Medulla oblongata (tissue), 1 donor: ENCODE measurements around the gene TNFRSF1A.

Experiments used
- DNase-seq: peaks from one replicate; pipeline ENCODE4 v3.0.0-alpha.2; 2015; ENCODE audit errors: extremely low spot score

The TNFRSF1A gene

GRCh38 chr12:6336889-6337853 is 4.7 kb downstream of the TNFRSF1A start:
- DNase-seq = no peak

DNA sequence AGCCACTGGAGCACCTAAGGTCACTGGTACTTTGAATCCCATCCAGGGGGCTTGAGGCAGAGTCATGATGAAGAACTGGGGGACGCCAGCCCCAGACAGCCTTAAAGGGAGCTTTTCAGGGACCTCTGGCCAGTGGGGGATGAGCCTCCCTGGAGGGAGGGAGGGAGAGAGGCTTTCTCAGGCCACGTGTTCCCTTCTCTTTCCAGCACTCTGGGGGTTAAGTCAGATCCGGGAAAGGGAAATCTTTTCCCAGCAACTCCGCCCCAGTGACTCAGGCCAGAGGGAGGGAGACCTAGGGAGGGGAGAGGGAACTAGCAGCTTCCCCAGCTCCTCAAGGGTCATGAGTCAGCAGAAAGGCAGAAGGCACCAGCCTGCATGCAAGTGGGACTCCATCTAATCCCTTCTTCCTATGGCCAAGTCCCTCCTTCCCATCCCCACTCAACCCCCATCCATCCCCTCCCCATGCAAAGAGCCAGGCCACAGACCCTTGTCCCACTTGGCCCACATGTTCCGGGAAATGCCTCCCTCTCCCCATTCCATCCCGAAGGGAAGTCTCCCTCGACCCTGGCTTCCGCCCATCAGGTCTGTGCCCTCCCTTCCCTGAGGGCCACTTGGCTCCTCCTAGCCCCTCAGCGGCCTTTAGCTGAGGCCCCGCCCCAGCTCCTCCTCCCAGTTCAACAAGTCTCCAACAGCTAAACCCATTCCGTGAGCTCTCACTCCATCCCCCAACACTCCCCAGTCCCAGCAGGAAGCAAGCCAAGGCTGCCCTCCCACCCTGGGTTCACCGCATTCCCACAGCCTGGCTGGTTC is 5.6 kb downstream of the TNFRSF1A start:
- DNase-seq = peak; percentile 91

DNA sequence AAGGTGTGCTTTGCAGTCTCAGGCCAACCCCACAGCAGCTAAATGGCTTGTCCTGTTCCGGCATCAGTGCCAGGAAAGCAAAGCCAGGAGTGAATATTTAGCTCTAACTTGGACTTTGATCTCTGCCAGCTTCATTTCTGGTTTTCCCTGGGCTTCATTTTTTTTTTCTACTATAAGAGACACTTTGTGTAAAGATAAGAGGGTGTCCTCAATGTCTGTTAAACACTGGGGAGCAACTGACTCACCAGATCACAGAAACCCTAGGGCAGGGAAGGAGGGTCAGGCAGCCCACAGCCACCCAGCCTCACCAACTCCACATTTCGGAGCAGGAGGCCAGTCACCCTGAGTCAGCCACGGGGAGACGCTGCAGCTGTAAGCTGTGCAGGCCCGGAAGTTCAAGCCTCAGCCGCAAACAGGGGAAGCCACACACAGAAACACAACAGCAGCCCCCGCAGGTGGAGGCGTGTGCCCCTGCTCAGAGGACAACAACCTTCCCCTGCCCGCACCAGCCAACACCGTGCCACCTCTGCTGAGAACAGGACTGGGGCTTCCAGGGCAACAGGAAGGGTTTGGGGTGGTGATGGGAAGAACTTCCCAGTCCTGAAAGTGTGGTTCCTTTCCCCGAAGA is 6.3 kb downstream of the TNFRSF1A start:
- peak; percentile 50 for DNase-seq

- no peak for DNase-seq
Observed at GRCh38 chr12:6334940-6335450, 6.9 kb downstream of the TNFRSF1A start.

DNA sequence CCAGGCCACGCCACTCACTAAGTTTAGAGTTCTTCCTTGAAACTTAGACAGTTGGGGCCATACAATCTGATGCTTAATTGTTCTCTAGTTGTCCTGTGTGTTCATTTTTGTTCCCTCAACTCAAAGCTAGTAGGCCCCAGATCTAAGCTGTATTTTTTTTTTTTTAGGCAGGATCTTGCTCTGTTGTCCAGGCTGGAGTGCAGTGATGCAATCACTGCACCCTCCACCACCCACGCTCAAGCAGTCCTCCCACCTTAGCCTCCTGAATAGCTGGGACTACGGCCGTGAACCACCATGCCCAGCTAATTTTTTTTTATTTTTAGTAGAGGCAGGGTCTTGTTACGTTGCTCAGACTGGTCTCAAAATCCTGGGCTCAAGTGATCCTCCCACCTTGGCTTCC is 7.5 kb downstream of the TNFRSF1A start:
- DNase-seq = no peak

DNA sequence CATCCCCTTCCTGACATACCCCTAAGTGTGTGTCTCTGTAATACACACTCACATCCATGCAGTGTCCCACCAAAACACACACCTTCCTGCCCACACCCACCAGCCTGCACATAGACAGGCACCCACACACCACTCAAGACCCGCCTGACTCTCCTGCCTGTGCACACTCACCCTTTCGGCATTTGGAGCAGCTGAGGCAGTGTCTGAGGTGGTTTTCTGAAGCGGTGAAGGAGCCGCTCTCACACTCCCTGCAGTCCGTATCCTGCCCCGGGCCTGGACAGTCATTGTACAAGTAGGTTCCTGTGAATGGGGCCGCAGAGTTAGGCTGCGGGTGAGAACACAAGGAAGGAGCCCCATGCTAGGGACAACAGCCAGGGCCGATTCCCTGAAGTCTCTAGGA is 8.3 kb downstream of the TNFRSF1A start:
- no peak for DNase-seq

DNA sequence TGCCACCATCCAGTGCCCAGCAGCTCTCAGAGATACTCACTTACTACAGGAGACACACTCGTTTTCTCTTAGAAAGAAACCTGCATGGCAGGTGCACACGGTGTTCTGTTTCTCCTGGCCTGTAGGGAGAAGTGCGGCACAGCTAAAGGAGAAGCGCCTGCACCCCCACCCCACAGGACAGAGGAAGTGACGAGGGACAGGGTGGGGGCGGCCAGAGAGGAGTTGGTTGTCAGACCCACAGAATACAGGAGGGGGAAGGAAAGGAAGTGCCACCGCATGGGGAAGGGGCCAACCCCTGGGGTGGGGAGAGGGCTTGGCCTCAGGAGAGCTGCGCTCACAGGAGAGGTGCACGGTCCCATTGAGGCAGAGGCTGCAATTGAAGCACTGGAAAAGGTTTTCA is 8.8 kb downstream of the TNFRSF1A start:
- peak; percentile 27 for DNase-seq

DNA sequence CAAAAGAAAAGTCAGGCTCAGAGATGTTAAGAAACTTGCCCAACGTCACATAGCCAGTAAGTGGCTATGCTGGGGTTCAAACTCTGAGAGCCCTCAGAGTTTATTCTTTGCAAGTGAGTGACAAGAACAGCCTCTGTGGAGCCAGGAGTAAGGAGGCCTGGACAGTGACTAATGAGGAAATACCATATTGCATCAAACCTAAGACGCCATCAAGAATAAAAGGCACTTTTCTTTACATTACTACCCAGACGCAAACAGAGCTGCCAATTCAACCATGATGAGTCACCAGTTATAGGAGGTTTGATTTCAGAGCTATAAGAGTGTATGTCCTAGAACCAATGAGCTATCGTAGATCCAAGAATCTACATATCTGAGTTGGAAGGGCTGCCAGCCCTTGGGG is 9.4 kb downstream of the TNFRSF1A start:
- DNase-seq = no peak

DNA sequence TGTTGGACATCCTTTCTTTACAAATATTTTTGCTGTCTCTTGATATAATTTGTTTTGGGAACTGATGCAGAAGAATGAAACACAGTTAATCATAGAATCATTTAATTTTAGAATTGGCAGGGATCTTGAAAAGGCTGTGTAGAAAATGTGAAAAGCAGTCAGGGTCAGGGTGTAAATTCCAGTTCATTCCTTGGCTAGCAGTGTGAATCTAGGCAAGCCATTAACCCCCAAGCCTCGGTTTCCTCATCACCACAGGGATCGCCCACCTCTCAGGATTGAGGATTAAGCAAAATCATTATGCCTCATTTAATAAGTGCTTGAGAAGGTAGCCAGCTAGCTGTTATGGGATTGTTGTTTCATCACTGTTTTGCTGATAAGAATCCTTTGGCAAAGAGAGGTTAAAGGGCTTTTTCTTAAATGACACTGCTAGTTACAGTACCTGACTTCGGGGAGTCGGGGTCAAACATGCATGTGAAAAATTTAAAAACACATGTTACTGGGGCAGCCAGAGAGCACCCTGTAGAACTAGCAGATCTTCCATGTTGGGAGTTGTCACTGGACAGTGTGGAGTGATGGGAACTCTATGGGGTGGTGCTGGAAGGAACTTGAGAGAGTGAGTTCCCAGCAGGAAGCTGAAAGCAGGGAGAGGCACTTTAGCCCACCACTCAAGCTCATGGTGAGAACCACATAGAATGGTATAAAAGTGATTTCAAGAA is 10.7 kb downstream of the TNFRSF1A start:
- DNase-seq = no peak

DNA sequence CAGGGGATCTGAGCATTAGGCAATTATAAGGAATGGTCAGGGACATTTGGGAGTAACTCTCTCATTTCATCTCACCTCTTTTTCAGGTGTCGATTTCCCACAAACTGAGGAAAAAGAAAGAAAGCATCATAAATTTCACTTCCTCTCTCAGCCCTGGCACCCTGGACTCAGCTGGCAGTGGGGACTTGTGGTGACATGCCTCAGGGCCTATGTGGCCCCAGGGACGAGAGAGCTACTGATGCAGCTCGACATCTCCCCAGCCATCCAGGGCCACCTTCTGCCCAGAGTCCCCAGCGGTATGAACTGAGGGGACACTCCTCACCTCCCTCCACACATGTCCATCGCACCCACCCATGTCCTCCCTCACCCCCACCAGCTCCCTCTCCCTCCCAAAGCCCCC is 11.7 kb downstream of the TNFRSF1A start:
- DNase-seq = no peak

DNA sequence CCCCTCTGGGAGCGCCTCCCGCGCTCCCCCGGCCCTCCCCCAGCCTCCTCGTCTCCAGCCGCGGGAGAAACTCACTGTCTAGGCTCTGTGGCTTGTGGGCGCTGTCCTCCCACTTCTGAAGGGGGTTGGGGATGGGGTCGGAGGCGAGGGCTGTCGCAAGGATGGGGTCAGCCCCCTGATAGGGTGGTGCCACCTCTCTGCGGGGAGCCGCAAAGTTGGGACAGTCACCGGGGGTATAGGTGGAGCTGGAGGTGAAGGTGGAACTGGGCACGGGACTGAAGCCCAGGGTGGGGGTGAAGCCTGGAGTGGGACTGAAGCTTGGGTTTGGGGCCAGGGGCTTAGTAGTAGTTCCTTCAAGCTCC is 12.2 kb downstream of the TNFRSF1A start:
- DNase-seq = no peak

- no peak for DNase-seq
Observed at GRCh38 chr12:6328945-6329702, 12.8 kb downstream of the TNFRSF1A start.

- DNase-seq = no peak
Observed at GRCh38 chr12:6328045-6328779, 13.7 kb downstream of the TNFRSF1A start.

DNA sequence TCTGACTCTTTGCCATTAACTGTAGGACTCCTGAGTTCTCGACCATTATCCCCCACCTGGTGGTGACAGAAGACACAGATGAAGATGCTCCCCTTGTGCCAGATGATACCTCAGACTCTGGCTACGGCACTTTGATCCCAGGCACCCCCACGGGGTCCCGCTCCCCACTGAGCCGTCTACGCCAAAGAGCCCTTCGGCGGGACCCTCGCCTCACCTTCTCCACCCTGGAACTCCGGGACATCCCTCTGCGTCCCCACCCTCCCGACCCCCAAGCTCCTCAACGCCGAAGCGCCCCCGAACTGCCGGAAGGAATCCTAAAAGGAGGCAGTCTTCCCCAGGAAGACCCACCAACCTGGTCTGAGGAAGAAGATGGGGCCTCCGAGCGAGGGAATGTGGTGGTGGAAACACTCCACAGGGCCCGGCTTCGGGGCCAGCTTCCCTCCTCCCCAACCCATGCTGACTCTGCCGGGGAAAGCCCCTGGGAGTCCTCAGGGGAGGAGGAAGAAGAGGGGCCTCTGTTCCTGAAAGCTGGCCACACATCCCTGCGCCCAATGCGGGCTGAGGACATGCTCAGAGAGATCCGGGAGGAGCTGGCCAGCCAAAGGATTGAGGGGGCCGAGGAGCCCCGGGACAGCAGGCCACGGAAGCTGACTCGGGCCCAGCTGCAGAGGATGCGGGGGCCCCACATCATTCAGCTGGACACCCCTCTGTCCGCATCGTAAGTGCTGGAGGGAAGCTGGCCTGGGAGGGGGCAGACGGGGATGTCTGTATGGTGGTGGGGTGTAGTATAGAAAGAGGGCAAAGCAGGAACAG is 14.4 kb downstream of the TNFRSF1A start:
- no peak for DNase-seq

DNA sequence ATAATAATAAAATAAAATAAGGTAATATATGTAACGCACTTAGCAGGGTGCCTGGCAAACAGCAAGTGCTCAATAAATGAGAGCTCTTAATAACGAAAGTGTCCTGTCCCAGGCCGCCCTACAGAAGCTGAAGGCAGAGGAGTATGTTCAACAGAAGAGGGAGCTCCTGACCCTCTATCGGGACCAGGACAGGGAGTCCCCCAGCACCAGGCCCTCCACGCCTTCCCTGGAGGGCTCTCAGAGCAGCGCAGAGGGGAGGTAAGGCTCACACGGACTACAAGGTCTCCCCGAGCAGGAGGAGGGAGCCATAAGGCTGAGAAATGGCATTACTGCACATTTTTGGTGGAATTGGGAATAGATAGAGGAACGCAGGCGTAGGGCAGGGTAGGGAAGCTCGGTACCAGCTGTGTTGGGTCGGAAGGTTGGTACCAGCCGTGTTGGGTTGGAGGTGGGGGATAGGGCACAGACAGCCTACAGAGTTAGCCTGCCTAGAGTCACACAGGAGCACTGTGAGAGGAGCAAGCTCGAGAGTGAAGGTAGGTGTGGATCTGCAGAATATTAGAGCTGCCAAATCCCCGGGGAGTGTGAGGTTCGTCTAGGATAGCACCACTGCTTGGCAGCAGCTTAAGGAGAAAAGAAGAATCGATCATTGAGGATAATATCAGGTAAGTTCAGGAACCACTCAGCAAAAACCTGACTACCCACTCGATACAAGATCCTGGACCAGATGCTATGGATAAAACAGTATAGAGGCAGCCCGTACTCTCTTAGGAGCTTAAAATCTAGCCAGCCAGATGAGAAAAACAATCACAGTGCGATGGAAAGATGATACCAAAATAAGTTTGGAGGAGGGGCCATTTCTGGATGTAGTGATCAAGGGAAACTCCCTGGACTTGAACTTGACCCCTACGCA is 15.3 kb downstream of the TNFRSF1A start:
- peak; percentile 70 for DNase-seq

GRCh38 chr12:6324936-6325750 is 16.7 kb downstream of the TNFRSF1A start:
- DNase-seq = no peak

- DNase-seq = no peak
Observed at GRCh38 chr12:6323995-6324711, 17.7 kb downstream of the TNFRSF1A start.
